Activated B cell treated with CpG ODN at 0.5 μM for 24 hours (primary cell): ENCODE measurements around the gene ACMSD. TPM values are rescaled to one million over a fixed set of nuclear protein-coding genes. Genes with fewer than 3 reads are reported as not detected.
"Not testable (repeated sequence)": the region's sequence is repeated elsewhere in the genome, so short reads cannot be mapped to it uniquely, and the experiment has no call there.

ENCODE experiments used
- ATAC-seq: fragments of 200-7000 bp; cut with Tn5 transposase; one replicate; pipeline ENCODE4 v1.10.0; 2021; ENCODE audit warnings: low read depth, mild to moderate bottlenecking, moderate library complexity
- CTCF ChIA-PET: fragments of 350-600 bp; sonication (Branson Sonifier 250); formaldehyde crosslinking; loops from one replicate; lab custom pipeline; 2021; ENCODE audit warnings: antibody characterized with exemption; lab: Charles Lee
- POLR2A ChIA-PET: fragments of 350-600 bp; sonication (Branson Sonifier 250); formaldehyde crosslinking; loops from one replicate; lab custom pipeline; 2021; ENCODE audit warnings: antibody characterized with exemption; lab: Charles Lee
- DNase-seq: peaks from one replicate; pipeline ENCODE4 v3.0.0; 2022
- H3K27ac Mint-ChIP-seq: one replicate; pipeline ENCODE4 v1.8.0; 2020; ENCODE audit warnings: mixed read lengths
- H3K27me3 Mint-ChIP-seq: one replicate; pipeline ENCODE4 v1.8.0; 2021; ENCODE audit warnings: mixed read lengths
- H3K36me3 Mint-ChIP-seq: one replicate; pipeline ENCODE4 v1.8.0; 2021; ENCODE audit warnings: low read depth, mixed read lengths
- H3K4me1 Mint-ChIP-seq: one replicate; pipeline ENCODE4 v1.8.0; 2021; ENCODE audit warnings: mixed read lengths
- H3K4me3 Mint-ChIP-seq: one replicate; pipeline ENCODE4 v1.8.0; 2020; ENCODE audit warnings: mild to moderate bottlenecking, mixed read lengths
- H3K9me3 Mint-ChIP-seq: one replicate; pipeline ENCODE4 v1.8.0; 2020; ENCODE audit warnings: mixed read lengths
- CTCF ChIP-seq: fragments of 200-600 bp; IDR thresholded peaks from one replicate; pipeline ENCODE4 v1.8.0; 2022; ENCODE audit warnings: antibody characterized with exemption, mild to moderate bottlenecking
- intact Hi-C: fragments of 100-400 bp; cut with micrococcal nuclease; formaldehyde crosslinking; loops from one replicate; pipeline ENCODE4 v1.15.1; 2024
- total RNA-seq: library from RNA; stranded (reverse); gene quantifications from 2 replicates; pipeline ENCODE4 v1.2.3, GENCODE V29; 2022

Gene ACMSD
- total RNA-seq, 1 donor from 2014 or later: not detected

- Mint-ChIP-seq H3K36me3 (no peaks in the 10 kb centered on the region), H3K4me1 (no peaks in the 10 kb centered on the region), H3K27ac (no peak overlapping the region), H3K9me3 (no peaks in the 10 kb centered on the region), H3K4me3 (no peak overlapping the region), H3K27me3 (peaks cover 6% of the 10 kb centered on the region)
- CTCF ChIA-PET: no interaction called here
- TF ChIP-seq CTCF: no peak
- intact Hi-C loops: no loop called here
- POLR2A ChIA-PET: no interaction called here
- DNase-seq (no peak), ATAC-seq (no peak)
These were observed 42.0 kb upstream of the ACMSD start for GRCh38 chr2:134796373-134796772.

- no peak for TF ChIP-seq CTCF
- ATAC-seq (no peak), DNase-seq (no peak)
- intact Hi-C loops: no loop called here
- Mint-ChIP-seq H3K27ac (no peak overlapping the region), H3K27me3 (peaks cover 1% of the 10 kb centered on the region), H3K4me1 (no peaks in the 10 kb centered on the region), H3K36me3 (no peaks in the 10 kb centered on the region), H3K4me3 (no peak overlapping the region), H3K9me3 (peaks cover 3% of the 10 kb centered on the region)
- ChIA-PET CTCF (no interaction called here), POLR2A (no interaction called here)
These were observed 38.5 kb upstream of the ACMSD start for GRCh38 chr2:134799936-134800335.

- intact Hi-C loops: no loop called here
- Mint-ChIP-seq H3K36me3 (no peaks in the 10 kb centered on the region), H3K4me1 (no peaks in the 10 kb centered on the region), H3K9me3 (peaks cover 4% of the 10 kb centered on the region), H3K4me3 (no peak overlapping the region), H3K27me3 (no peaks in the 10 kb centered on the region), H3K27ac (no peak overlapping the region)
- POLR2A ChIA-PET: no interaction called here
- DNase-seq: no peak
- ATAC-seq: no peak
- TF ChIP-seq CTCF: no peak
- CTCF ChIA-PET: no interaction called here
These were observed 38.1 kb upstream of the ACMSD start for GRCh38 chr2:134800341-134800740.

- H3K4me3 Mint-ChIP-seq, intact Hi-C loops, H3K4me1 Mint-ChIP-seq, ATAC-seq, H3K27me3 Mint-ChIP-seq, H3K36me3 Mint-ChIP-seq, DNase-seq, CTCF ChIA-PET, H3K27ac Mint-ChIP-seq, H3K9me3 Mint-ChIP-seq, POLR2A ChIA-PET: not testable (repeated sequence)
These were observed 34.6 kb upstream of the ACMSD start for GRCh38 chr2:134803609-134804405.

GRCh38 chr2:134815741-134816140 is 22.7 kb upstream of the ACMSD start:
- no peak for TF ChIP-seq CTCF
- peaks cover 4% of the 10 kb centered on the region for H3K36me3 Mint-ChIP-seq
- H3K27me3 Mint-ChIP-seq: no peaks in the 10 kb centered on the region
- H3K4me1 Mint-ChIP-seq: no peaks in the 10 kb centered on the region
- peaks cover 6% of the 10 kb centered on the region for H3K9me3 Mint-ChIP-seq
- H3K4me3 Mint-ChIP-seq: no peak overlapping the region
- ChIA-PET POLR2A (no interaction called here), CTCF (no interaction called here)
- ATAC-seq: no peak
- DNase-seq: no peak
- H3K27ac Mint-ChIP-seq: no peak overlapping the region
- intact Hi-C loops: no loop called here
